Neural progenitor cell (in vitro differentiated cells): ENCODE data around the gene ANKK1.

Source experiments
- EZH2 ChIP-seq: fragments of 200-600 bp; sonication (generic); IDR thresholded peaks from 2 replicates; pipeline ENCODE4 v1.6.1; 2017; ENCODE audit warnings: antibody characterized with exemption, mild to moderate bottlenecking, moderate library complexity
- EZH2phosphoT487 ChIP-seq: fragments of 200-600 bp; sonication (generic); IDR thresholded peaks from 2 replicates; pipeline ENCODE4 v1.6.1; 2017; ENCODE audit warnings: antibody characterized with exemption
- TF ChIP-seq, protein P1 (sequence below): fragments of 200-600 bp; sonication (generic); IDR thresholded peaks from 2 replicates; pipeline ENCODE4 v1.5.1; 2017; ENCODE audit warnings: antibody characterized with exemption, mild to moderate bottlenecking

DNA sequence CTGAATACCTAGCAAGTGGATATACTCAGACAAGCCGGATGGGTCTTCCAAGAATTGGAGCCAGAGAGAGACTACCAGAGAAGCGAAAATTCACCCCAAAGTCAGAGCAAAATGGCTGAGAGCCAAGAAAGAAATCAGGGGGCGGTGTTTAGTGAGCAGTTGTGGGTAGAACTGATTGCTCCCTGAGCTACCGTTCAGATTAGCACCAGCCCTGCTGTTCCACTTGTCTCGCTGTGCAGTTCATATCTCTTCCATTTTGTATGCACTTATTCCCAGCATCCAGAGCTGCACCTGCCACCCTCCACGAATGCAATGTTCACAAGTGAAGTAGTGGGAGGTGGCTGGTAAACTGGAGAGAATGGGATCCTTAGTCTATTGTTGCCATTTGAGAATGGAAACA lies 62.2 kb downstream of the ANKK1 start:
- TF ChIP-seq, protein P1, sequence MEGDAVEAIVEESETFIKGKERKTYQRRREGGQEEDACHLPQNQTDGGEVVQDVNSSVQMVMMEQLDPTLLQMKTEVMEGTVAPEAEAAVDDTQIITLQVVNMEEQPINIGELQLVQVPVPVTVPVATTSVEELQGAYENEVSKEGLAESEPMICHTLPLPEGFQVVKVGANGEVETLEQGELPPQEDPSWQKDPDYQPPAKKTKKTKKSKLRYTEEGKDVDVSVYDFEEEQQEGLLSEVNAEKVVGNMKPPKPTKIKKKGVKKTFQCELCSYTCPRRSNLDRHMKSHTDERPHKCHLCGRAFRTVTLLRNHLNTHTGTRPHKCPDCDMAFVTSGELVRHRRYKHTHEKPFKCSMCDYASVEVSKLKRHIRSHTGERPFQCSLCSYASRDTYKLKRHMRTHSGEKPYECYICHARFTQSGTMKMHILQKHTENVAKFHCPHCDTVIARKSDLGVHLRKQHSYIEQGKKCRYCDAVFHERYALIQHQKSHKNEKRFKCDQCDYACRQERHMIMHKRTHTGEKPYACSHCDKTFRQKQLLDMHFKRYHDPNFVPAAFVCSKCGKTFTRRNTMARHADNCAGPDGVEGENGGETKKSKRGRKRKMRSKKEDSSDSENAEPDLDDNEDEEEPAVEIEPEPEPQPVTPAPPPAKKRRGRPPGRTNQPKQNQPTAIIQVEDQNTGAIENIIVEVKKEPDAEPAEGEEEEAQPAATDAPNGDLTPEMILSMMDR = no peak
- TF ChIP-seq EZH2 (no peak), EZH2phosphoT487 (no peak)
